ENCODE data around the gene KLHL25. TPM values are rescaled to one million over a fixed set of nuclear protein-coding genes. Genes with fewer than 3 reads are reported as not detected.

The KLHL25 gene
- total and polyA plus RNA-seq, 2 of the 8 experiments (the other 6 are each of a cell fraction or from before 2014, with no cell fraction given): 16.5 to 22.0 TPM

- no peak for TF ChIP-seq SP2 (IDR thresholded peaks at IDR 0.05; ENCODE audit: low read length)
Observed at GRCh38 chr15:85766001-85766831, 28.5 kb downstream of the KLHL25 start (continued).
